22Rv1 (cell line): ENCODE data around the gene HOXA13.

Experiments
- H3K27ac ChIP-seq: fragments of 450-650 bp; 2 replicates; pipeline ENCODE4 v1.5.1; 2017
- ZFX ChIP-seq: fragments of 450-650 bp; IDR thresholded peaks from 2 replicates; pipeline ENCODE4 v1.6.1; 2017; ENCODE audit warnings: antibody characterized with exemption, borderline replicate concordance
- TF ChIP-seq, protein P1 (sequence below): fragments of 450-650 bp; IDR thresholded peaks from 2 replicates; pipeline ENCODE4 v1.5.1; 2017; ENCODE audit warnings: mild to moderate bottlenecking

HOXA13 gene

DNA sequence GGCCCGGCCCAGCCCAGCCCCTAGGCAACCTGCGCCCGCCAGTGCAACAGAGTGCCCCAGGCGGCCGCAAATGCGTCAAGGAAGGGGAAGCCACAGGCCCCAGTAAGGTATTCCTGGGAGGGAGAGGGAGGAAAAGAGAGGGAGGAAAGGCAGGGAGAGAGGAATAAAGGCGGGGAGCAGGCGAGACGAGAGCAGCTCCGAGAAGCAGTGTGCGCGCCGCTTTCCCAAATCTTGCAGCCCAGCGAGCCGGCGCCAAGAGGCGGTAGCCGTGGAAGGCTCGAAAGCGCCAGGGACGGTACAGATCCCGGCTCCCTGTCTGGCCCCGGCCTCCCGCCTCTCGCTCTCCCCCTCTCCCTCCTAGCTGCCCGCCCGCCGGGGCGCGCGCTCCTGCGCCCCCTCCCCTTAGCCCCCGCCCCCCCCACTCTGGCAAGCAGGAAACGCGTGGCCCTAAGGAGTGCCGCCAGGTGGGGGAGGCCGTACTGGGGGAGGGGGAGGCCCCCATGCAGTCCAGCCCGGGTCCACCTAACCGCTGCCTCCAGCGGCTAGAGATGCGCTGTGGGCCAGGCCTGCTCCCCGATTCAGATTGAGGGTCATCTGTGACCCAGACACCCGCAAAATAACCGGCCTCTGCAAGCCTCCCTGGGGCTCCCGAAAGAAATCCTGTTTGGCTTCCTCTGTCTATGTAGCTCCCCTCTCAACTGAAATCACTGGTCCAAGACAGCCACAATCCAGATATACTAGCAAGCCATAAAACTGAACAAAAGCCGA is 30.0 kb downstream of the HOXA13 start:
- H3K27ac ChIP-seq = peak overlapping the region; percentile 48
- TF ChIP-seq, protein P1, sequence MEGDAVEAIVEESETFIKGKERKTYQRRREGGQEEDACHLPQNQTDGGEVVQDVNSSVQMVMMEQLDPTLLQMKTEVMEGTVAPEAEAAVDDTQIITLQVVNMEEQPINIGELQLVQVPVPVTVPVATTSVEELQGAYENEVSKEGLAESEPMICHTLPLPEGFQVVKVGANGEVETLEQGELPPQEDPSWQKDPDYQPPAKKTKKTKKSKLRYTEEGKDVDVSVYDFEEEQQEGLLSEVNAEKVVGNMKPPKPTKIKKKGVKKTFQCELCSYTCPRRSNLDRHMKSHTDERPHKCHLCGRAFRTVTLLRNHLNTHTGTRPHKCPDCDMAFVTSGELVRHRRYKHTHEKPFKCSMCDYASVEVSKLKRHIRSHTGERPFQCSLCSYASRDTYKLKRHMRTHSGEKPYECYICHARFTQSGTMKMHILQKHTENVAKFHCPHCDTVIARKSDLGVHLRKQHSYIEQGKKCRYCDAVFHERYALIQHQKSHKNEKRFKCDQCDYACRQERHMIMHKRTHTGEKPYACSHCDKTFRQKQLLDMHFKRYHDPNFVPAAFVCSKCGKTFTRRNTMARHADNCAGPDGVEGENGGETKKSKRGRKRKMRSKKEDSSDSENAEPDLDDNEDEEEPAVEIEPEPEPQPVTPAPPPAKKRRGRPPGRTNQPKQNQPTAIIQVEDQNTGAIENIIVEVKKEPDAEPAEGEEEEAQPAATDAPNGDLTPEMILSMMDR = 0 out of 2 replicates have a peak, but pooled peaks have one; percentile 13
- no peak for TF ChIP-seq ZFX

DNA sequence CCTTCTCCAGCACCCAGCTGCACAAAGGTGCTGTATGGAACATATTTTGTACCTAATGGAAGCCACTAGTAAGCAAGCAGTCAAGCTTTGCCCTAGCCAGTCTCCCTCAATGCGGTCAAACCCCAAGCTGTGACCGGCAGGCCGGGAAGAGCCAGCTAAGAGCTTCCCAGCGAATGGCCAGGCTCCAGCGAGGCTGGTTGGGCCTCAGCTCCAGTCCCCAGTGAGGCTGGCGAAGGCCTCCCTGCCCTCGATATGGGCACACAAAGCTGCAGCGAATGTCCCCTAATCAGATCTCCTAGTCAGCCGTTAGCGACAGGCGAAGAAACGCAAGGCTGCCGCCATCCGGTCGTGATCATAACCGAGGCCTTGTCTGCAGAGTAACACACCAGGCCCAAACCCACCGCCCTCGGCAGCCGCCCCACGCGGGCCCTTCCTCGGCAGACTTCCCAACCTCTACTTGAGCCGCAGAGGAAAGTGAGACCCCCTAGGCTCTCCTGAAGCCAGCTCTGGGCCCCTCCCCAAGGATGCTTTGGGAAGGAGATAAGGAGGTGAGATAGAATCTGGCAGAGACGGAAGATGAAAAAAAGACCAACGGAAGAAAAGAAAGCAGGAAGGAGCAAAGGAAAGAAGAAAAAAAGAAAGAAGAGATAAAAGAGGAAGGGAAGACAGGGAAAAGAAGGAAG is 31.5 kb downstream of the HOXA13 start:
- peak overlapping the region; percentile 48 for H3K27ac ChIP-seq
- no peak for TF ChIP-seq ZFX
- TF ChIP-seq, protein P1 = no peak

GRCh38 chr7:27167916-27168264 is 32.0 kb downstream of the HOXA13 start:
- H3K27ac ChIP-seq = peak overlapping the region; percentile 48
- TF ChIP-seq, protein P1 = no peak
- no peak for TF ChIP-seq ZFX

GRCh38 chr7:27166531-27167505 is 33.1 kb downstream of the HOXA13 start:
- TF ChIP-seq, protein P1 = no peak
- no peak for TF ChIP-seq ZFX
- H3K27ac ChIP-seq = no peak overlapping the region

DNA sequence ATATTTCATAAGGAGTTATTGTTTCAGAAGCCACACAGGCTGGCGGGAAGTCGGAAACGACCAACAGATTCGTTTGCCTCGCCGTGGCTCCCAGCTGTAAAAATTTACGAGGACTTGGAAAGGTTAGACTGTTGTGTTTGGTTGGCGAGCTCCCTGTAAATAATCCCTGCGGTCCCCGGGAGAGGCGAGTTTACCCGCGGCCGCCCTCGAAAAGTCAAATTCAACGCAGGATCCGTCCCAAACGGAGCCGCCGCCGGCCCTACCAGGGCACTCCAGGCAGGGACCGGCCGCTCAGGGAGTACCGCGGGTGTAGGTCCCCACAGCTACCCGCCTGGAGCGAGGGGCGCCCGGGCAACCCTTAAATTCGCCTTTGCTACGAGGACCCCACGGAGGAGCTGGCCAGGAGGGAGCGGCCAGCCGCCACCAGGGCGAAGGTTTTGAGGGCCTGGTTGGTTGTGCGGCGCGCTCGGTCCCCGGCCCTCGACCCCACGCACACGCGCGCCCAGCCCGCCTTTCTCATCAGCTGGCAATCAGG is 33.8 kb downstream of the HOXA13 start:
- H3K27ac ChIP-seq = peak overlapping the region; percentile 24; the same call in 1 of the 2 replicates
- TF ChIP-seq ZFX = no peak
- TF ChIP-seq, protein P1 = no peak

GRCh38 chr7:27165089-27165995 is 34.5 kb downstream of the HOXA13 start, which contains the start of gene HOXA9:
TSS of gene HOXA9 (minus strand) at chr7:27165537. CDS start at chr7:27165457, 80 bp downstream.
- H3K27ac ChIP-seq = peak within 1 kb of the TSS; percentile 24; the same call in 1 of the 2 replicates
- no peak for TF ChIP-seq ZFX
- TF ChIP-seq, protein P1 = no peak
